AG08395 (cell line): ENCODE data around the gene HPX.
"Not testable (repeated sequence)": the region's sequence is repeated elsewhere in the genome, so short reads cannot be mapped to it uniquely, and the experiment has no call there.

Source experiments
- DNase-seq: peaks from one replicate; pipeline ENCODE4 v3.0.0; 2012; ENCODE audit warnings: mixed read lengths, low spot score

The HPX gene

GRCh38 chr11:6414874-6415328 is 25.9 kb downstream of the HPX start:
- no peak for DNase-seq

- peak; percentile 72 for DNase-seq
Measured at GRCh38 chr11:6413791-6414201, 27.0 kb downstream of the HPX start.

- DNase-seq, result no peak
Measured at GRCh38 chr11:6411594-6412031, 29.2 kb downstream of the HPX start.

GRCh38 chr11:6410695-6411430 is 29.9 kb downstream of the HPX start:
- no peak for DNase-seq

DNA sequence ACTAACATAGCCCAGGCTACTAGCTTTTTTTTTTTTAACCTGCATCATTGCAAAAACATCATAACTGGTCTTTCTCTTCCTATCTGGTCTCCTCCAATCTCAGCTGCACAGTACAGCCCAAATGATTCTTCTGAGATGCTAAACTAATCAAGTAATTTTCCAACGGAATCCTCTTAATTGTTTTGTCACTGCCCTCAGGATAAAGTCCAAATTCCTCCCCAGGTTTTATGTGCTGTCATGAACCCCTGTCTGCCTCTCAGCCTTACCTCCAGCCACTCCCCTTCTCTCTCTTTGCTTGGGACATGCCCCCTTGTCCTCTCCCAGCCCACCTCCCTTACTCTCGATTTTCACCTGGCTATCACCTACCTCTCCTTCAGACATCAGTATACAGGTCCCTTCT is 34.4 kb downstream of the HPX start:
- DNase-seq, result no peak

DNA sequence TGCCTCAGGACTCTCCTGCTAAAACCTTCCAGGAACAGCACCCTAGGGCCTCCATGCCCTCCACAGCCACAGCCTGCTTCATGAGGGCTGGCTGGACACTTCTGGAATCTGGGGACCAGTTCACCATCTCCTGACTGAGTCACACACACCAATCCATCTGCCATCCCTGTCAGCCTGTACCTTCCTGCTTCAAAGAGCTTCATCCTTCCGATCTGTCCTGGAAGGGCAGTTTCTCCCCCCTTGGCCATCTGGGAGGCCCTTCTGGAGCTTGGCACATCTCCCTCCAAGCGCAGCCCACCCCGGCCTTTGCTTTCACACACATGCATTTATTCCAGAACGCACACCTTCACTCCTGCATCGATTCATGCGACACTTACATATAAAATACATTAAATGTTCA is 34.9 kb downstream of the HPX start:
- DNase-seq, result no peak

DNA sequence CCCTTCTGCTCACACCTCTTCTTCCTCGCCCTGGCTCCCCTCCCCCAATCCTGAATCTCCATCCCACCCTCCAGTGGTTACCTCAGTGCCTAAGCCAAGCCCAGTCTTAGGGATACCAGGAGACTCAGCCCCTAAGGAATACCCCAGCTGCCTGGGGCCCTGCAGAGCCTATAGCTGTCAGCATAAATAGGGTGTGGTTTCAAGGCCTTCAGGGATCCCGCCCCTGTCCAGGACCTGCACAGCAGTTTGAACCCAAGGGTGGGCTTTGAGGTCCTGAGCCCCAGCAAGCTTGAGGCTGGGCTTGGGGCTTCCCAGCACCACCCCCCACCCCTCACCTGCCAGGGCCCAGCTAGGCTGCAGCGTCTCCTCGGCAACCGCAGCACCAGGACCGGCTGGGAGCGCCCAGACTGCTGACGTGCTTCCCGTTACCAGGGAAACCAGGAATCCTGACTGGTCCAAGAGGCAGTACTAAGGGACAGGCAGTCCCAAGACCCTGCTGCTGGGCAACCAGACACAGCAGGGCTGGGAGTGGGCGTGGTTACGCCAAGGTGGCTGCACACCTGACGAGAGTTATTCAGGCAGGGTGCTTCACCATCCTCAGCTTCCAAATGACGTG is 35.6 kb downstream of the HPX start:
- no peak for DNase-seq

- peak; percentile 47 for DNase-seq
Measured at GRCh38 chr11:6404342-6405051, 36.3 kb downstream of the HPX start.

DNA sequence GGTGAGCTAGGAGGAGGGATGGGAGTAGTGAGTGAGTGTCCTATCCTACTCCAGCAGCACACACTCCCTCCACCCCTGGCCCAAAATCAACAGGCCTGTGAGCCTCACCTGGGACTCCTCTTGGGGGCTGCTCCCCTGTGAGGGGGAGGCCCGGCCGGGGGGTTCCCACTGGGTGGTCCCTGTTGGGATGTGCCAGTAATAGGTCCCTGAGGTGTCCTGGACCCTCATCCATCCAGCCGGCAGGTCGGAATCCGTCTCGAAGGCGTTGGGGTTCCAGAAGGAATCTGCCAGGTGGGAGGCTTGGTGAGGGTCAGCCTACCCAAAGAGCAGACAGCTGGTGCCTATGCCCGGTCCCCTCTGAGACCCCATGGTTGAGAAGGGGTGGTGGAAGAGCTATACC is 37.2 kb downstream of the HPX start:
- DNase-seq, result no peak

- no peak for DNase-seq
Measured at GRCh38 chr11:6402561-6402981, 38.2 kb downstream of the HPX start.

- DNase-seq, result no peak
Measured at GRCh38 chr11:6402061-6402470, 38.7 kb downstream of the HPX start.

GRCh38 chr11:6401464-6401863 is 39.3 kb downstream of the HPX start:
- no peak for DNase-seq

- no peak for DNase-seq
Measured at GRCh38 chr11:6400431-6401345, 40.1 kb downstream of the HPX start.

GRCh38 chr11:6397636-6398035 is 43.2 kb downstream of the HPX start:
- DNase-seq, result peak; percentile 71

- DNase-seq, result peak; percentile 36
Measured at GRCh38 chr11:6397156-6397555, 43.6 kb downstream of the HPX start.

DNA sequence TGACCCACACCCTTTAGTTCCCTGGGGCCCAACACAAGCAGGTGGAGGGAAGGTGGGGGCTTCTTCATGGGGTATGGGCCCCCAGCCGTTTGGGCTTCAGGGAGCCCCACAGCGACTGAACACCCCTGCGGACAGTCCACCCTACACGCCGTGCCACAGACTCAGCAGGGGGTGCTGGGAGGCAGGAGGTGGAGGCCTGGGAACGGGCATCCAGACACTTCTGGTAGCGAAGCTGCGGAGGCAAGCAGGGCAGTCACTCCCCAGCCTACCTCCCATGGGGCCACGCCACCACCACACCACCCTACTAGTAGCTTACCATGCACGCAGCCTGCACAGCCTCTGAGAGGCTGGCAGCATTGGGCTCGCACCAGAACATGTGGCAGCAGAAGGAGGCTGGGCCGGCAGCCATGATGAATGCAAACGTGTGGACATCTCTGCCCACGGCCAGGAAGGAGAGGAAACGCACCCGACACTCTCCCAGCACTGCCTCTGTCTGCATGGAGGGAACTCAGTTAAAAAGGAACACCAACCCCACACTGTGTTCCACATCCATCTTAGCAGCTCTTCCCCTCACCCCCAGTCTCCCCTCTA is 45.2 kb downstream of the HPX start:
- DNase-seq, result no peak

GRCh38 chr11:6393989-6394670 is 46.7 kb downstream of the HPX start:
- DNase-seq, result no peak

GRCh38 chr11:6392251-6392650 is 48.5 kb downstream of the HPX start:
- not testable (repeated sequence) for DNase-seq

GRCh38 chr11:6391537-6392134 is 49.2 kb downstream of the HPX start:
- DNase-seq, result no peak

DNA sequence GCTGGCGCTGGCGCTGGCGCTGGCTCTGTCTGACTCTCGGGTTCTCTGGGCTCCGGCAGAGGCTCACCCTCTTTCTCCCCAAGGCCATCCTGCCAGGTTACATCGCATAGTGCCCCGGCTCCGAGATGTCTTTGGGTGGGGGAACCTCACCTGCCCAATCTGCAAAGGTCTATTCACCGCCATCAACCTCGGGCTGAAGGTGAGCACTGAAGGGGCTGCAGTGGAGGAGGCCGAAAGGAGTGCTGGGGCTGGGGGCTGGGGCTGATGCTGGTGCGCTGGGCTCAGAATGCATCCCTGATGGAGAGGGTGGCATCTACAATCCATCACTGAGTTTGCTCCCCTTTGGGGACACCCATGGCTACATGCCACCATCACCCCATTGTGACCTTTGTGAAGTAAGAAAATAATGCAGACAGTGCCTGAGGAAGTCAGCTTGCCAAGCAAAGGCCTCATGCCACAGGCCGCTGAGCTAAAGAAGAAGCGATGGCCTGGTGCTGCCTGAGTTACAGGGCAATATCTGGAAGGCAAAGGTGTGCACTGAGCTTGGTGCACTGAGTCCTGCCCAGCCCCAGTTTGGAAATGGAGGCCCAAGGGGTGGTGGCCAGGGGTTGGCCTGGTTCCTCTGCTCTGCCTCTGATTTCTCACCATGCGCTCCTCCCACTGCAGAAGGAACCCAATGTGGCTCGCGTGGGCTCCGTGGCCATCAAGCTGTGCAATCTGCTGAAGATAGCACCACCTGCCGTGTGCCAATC is 49.9 kb downstream of the HPX start:
- DNase-seq, result no peak
